ENCODE measurements around the gene PLCXD1.

GRCh38 chrX:257681-258289 is 23.4 kb upstream of the PLCXD1 start:
- TF ChIP-seq CTCF (IDR thresholded peaks at IDR 0.05; ENCODE audit: low read depth, low read length, missing input control) (no peak), RXRA (IDR thresholded peaks at IDR 0.05) (no peak), ATF3 (IDR thresholded peaks at IDR 0.05) (no peak), FOXA1 (IDR thresholded peaks at IDR 0.05) (no peak), RAD21 (IDR thresholded peaks at IDR 0.05) (no peak), EGR1 (IDR thresholded peaks at IDR 0.05; ENCODE audit: low read depth in 2 of 2) (no peak), JUND (IDR thresholded peaks at IDR 0.05) (no peak), MAX (IDR thresholded peaks at IDR 0.05) (no peak)

All from liver (tissue), 3 donors.